NCI-H524 (cell line): Measurements from ENCODE around the gene DDOST.

Experiments used
- DNase-seq, 2 experiments: peaks; one replicate each; lab custom pipeline; 2025; lab: John Stamatoyannopoulos, UW

Gene DDOST

GRCh38 chr1:20661207-20662109 lies at the start of gene DDOST:
DDOST (minus strand) TSS chr1:20661369; CDS start chr1:20661350, 19 bp downstream.
- peak; percentile 96 to 99 for DNase-seq

- DNase-seq: no peak
Measured at GRCh38 chr1:20710469-20711284, 49.5 kb upstream of the DDOST start.

- DNase-seq: no peak
Measured at GRCh38 chr1:20709868-20710267, 48.7 kb upstream of the DDOST start.

- no peak for DNase-seq
Measured at GRCh38 chr1:20708891-20709290, 47.7 kb upstream of the DDOST start.

GRCh38 chr1:20708057-20708456 lies 46.9 kb upstream of the DDOST start:
- DNase-seq: no peak

GRCh38 chr1:20706841-20707240 lies 45.7 kb upstream of the DDOST start:
- no peak for DNase-seq

GRCh38 chr1:20705203-20705755 lies 44.1 kb upstream of the DDOST start:
- DNase-seq: peak; percentile 30 to 55

- DNase-seq: no peak
Measured at GRCh38 chr1:20704390-20705202, 43.4 kb upstream of the DDOST start.

GRCh38 chr1:20703124-20703756 lies 42.1 kb upstream of the DDOST start:
- no peak for DNase-seq

- peak in 1 of 2 experiments; percentile 49 for DNase-seq
Measured at GRCh38 chr1:20702416-20702815, 41.2 kb upstream of the DDOST start.

- no peak for DNase-seq
Measured at GRCh38 chr1:20701847-20702246, 40.7 kb upstream of the DDOST start.

- no peak for DNase-seq
Measured at GRCh38 chr1:20701446-20701845, 40.3 kb upstream of the DDOST start.

- DNase-seq: no peak
Measured at GRCh38 chr1:20700636-20701215, 39.6 kb upstream of the DDOST start.

GRCh38 chr1:20699558-20699957 lies 38.4 kb upstream of the DDOST start:
- peak; percentile 89 to 95 for DNase-seq

- DNase-seq: no peak
Measured at GRCh38 chr1:20698195-20698910, 37.2 kb upstream of the DDOST start.

GRCh38 chr1:20697563-20697962 lies 36.4 kb upstream of the DDOST start:
- DNase-seq: no peak

- DNase-seq: peak; percentile 89 to 97
Measured at GRCh38 chr1:20696397-20697333, 35.5 kb upstream of the DDOST start.

GRCh38 chr1:20695515-20695914 lies 34.3 kb upstream of the DDOST start:
- DNase-seq: no peak

- DNase-seq: no peak
Measured at GRCh38 chr1:20693623-20694022, 32.5 kb upstream of the DDOST start.
